Endometrium (tissue), 2 donors: ENCODE results near the gene DMRTA1.
"Not testable (repeated sequence)": the region's sequence is repeated elsewhere in the genome, so short reads cannot be mapped to it uniquely, and the experiment has no call there.

Experiments
- FAIRE-seq: peaks from 2 replicates; lab custom pipeline; 2012; peaks lifted over from hg19 to GRCh38; lab: Jason Lieb, UNC
- donor health status: control.
- donor health status: control.

Gene DMRTA1, protein sequence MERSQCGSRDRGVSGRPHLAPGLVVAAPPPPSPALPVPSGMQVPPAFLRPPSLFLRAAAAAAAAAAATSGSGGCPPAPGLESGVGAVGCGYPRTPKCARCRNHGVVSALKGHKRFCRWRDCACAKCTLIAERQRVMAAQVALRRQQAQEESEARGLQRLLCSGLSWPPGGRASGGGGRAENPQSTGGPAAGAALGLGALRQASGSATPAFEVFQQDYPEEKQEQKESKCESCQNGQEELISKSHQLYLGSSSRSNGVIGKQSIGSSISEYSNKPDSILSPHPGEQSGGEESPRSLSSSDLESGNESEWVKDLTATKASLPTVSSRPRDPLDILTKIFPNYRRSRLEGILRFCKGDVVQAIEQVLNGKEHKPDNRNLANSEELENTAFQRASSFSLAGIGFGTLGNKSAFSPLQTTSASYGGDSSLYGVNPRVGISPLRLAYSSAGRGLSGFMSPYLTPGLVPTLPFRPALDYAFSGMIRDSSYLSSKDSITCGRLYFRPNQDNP

DNA sequence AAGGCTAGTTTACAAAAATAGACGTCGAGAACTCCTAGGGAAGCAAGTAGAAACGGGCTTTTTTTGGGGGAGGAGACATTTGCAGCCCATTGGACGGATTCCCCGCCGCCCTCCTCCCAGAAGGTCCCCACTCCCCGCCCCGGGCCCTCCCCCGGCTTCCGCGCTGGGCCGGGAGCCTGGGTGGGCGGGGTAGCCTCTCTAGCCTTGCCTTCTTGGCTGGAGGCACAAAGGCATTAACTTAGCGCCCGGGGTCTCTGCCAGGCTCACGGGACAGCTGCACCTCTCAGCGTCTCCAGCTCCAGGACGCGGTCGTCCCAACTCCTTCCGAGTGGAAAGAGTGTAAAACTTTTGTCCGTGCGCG, at the start of gene DMRTA1:
Gene DMRTA1, plus strand, starts transcription at position 236 of the 361 bp plus-strand sequence. CDS start 242 bp downstream, outside the sequence.
- FAIRE-seq = no peak

- FAIRE-seq = no peak
Observed at GRCh38 chr9:22401671-22402070, 45.0 kb upstream of the DMRTA1 start.

DNA sequence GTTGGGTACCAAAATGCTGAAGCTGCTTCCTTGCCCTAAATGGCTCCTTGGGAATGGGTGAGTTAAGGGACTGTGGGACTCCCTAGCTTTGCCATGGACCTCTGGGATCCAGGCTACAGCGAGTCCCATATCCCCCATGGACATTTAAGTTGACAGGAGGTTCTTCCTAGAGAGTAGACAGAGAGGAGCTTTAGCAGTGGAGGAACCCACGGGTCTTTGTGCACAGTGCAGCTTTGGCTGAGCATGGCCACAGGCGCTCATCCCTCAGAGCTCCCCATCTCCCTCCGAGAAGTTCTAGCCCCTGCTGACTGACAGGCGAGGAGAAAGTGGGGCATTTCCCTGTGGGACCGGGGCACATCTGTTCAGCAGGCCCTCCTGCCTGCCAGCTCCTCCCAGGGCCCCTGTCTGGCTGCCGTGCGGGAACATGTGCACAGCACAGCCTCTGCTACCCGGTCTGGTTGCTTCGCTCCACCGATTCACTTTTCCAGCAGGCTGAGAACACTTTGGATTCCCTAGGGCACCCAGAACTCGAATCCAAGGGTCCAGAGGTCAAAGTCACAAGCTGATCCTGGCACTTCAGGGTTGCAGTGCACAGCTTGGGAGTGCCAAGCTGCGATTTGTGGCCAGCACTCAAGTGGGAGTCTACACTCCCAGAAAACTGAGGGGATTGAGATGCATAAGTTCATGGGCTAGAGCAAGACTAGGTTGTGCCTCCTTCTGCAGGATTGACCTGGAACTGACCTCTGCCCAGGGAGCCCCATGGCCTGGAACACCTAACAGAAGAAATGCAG, 40.6 kb upstream of the DMRTA1 start:
- FAIRE-seq = no peak

DNA sequence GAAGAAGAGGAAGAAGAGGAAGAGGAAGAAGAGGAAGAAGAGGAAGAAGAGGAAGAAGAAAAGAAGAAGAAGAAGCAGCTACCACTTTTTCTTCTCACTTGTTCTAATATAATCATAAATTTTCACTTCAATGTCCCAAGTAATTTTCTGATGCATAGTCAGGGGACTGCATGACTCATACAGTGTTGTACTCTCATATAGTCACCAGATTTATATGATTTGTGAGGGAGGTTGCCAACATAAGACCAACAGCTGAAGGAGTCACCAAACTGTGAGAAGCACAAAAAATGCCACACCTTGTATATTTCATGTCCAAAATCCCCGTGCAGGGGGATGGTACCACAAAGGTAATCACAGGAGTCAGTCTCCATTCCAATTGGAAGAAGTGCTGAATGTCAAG, 32.7 kb upstream of the DMRTA1 start:
- no peak for FAIRE-seq

DNA sequence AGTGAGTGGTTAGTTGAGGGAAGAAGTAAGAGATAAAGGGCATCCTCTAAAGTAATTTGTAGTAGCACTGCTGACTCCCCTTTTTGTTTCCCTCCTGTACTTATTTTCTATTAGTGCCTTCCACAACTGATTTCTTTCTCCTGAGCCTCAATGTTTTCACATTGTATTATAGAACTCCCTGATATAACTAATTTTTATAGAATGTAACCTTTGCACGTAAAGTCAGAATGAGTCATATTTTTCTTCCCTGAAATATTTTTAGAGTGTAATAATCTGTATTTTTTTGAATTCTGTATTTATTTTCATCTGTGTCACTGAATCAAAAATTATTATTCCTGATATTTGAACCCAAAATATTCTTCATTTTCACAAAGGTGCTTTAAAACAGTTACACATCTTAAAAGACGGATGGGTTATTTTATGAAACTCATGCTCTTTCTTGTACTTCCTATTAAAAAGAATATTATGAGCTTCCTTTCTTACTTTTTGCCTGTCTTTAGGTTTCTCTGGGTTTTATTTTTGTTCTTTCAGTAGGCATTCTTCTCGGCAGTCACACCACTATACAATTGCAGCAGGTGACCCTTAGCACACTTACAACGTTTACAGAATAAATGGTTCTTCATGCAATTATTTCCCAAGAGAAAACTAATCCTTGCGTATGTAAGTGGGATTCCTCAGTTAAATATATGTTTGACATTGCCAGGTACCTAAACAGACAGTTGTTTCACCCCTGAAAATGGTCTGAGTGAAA, 30.5 kb upstream of the DMRTA1 start:
- FAIRE-seq = no peak

- FAIRE-seq = no peak
Observed at GRCh38 chr9:22416692-22417060, 29.9 kb upstream of the DMRTA1 start.

DNA sequence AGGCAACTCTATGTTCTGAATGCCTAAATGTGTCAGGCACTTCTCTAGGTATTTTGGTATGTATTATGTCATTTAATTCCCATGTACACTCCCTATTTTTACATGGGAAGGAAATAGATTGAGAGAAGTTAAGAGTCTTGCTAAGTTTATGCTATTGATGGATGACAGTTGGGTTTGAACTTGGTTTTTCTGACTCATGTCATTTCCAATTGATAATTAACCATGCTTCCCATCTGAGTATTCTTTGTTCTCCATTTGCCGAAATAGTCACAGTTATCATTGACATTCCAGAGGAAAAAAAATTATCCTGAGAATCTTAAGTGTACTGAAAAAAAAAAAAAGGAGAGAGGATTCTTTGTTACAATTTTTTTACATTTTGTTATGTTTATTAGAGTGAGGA, 23.1 kb upstream of the DMRTA1 start:
- FAIRE-seq = no peak

DNA sequence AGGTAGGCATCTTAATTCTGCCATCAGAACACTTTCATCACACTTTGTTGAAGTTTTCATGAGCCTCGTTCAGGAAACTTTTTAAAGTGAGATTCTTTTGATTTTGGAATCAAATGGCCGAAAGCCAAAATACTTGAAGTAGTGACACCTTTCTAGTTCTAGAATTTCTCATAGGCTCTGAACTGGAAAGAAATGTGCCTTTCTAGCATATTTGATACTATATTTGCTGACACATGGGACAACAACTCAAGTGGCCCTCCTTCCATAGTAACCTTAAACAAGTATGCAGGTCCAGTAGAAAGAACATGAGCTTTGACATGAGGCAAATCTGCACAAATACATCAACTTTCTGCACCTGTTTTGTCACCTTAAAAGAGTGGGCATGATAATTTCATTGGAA, 22.0 kb upstream of the DMRTA1 start:
- FAIRE-seq = no peak

- no peak for FAIRE-seq
Observed at GRCh38 chr9:22425551-22425950, 21.1 kb upstream of the DMRTA1 start.

- no peak for FAIRE-seq
Observed at GRCh38 chr9:22427226-22427880, 19.3 kb upstream of the DMRTA1 start.

DNA sequence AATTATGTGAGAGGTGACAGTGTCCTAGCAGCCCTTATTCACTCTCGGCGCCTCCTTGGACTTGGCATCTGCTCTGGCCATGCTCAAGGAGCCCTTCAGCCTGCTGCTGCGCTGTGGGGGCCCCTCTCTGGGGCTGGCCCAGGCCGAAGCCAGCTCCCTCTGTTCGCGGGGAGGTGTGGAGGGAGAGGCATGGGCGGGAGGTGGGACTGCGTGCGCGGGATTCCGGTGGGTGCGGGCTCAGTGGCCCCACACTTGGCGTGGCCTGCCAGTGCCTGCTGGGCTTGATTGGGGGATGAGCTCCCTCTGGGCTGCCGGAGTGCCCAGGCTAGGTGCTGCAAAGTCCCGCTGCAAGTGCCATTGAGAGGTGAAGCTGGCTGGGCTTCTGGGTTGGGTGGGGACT, 12.9 kb upstream of the DMRTA1 start:
- FAIRE-seq = no peak

DNA sequence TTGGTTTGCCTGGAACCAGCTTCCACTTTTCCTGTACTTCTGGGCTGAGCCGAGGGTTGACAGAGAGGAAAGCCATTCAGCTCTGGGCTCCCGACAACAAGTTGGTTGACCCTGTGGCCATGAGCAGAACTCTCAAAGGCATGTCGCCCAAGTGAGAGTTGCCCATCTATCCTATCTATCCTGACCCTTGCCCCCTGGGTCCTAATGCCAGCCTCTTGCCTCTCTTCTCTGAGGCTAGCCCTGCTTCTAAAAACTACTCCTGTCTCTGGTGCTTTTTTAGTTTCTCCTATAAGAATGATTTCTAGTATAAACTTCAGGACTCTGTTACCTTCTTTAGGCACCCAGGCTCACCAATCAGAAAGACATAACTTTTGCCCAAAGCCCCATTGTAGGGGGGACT, 11.4 kb upstream of the DMRTA1 start:
- not testable (repeated sequence) for FAIRE-seq

GRCh38 chr9:22437461-22438067, 9.1 kb upstream of the DMRTA1 start:
- FAIRE-seq = not testable (repeated sequence)

DNA sequence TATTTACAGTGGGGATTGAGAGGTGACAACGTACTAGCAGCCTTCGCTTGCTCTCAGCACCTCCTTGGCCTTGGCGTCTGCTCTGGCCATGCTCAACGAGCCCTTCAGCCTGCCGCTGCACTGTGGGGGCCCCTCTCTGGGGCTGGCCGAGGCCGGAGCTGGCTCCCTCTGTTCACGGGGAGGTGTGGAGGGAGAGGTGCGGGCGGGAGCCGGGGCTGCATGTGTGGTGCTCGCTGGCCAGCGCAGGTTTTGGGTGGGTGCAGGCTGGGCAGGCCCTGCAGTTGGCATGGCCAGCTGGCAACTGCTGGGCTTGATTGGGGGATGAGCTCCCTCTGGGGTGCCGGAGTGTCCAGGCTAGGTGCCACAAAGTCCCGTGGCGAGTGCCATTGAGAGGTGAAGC, 5.8 kb upstream of the DMRTA1 start:
- no peak for FAIRE-seq

- FAIRE-seq = no peak
Observed at GRCh38 chr9:22446950-22447617, 460 bp downstream of the DMRTA1 start.

GRCh38 chr9:22447618-22448305, 1.1 kb downstream of the DMRTA1 start:
- FAIRE-seq = no peak

GRCh38 chr9:22449719-22450118, 3.1 kb downstream of the DMRTA1 start:
- no peak for FAIRE-seq

DNA sequence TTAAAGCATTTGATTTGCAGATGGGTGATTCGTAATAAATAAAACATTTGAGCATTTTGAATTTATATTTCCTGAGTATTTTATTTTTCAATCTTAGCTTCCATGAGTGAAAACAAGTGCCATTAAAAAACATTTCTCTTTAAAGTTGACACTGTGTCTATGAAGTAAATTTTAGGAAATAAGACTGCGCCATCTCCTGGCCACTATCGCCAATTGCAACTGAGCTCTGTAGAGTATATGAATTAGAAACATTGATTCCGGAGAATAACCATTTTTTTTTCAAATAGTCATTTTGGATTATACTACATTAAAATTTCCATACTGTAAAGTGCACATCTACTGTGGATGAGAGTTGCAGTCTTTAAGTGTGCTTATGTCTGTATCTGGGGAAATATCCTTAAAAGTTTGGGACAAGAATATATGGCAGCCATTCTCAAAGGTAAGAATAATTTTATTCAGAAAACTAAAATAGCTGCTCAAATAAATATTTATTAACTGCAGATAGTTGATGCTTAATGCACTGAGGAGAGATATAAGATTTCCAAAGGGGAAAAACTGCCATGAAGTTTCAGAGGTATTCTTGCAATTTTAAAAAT, 5.9 kb downstream of the DMRTA1 start:
- peak; percentile 81 for FAIRE-seq

DNA sequence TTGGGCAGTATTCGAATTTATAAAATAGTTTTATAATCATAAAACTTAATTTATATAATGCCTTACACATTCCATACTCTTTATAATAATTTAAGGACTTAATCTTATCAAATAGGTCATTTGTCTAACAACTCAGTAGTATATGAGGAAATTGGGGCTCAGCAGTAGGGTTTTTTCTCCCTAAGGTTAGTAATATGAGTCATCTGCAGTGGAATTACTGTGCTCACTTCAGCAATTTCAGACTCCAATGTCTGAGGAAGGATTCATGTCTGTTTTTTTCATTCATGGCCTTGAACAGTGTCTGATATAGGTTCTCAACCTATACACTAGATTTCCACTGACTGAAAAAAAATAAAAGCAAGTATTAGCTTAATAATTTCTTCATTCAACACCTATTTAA, 7.4 kb downstream of the DMRTA1 start:
- FAIRE-seq = no peak

DNA sequence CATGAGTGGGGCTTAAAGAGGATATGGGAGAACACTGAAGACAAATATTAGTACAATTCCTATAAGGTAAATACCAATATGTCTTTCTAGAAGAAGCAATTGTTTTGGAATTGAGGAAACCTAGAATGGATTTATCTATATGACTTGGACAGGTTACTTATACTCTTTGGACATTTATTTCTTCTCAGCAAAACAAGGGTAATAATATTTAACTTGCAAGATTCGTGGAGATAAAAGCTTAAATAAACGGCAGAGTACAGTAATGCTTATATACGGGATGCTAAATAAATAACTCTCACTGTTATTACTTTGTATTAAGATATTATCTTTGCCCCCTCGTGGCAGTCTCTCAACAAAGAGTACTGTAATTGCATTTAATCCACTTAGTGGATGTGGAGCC, 8.6 kb downstream of the DMRTA1 start:
- FAIRE-seq = no peak
